Stimulated activated naive CD8-positive, alpha-beta T cell treated with anti-CD3 and anti-CD28 coated beads, Interleukin-15, Interleukin-2, amounts not matched to agents 100 ng/mL and 50 ng/mL, for 24 hours (primary cell): ENCODE results near the gene ARHGAP15.

Source experiments
- H3K27ac Mint-ChIP-seq: one replicate; pipeline ENCODE4 v1.8.0; 2021; ENCODE audit warnings: mild to moderate bottlenecking, mixed read lengths
- H3K27me3 Mint-ChIP-seq: one replicate; pipeline ENCODE4 v1.8.0; 2021; ENCODE audit warnings: mixed read lengths
- H3K36me3 Mint-ChIP-seq: one replicate; pipeline ENCODE4 v1.8.0; 2021; ENCODE audit warnings: low read depth, mixed read lengths
- H3K4me1 Mint-ChIP-seq: one replicate; pipeline ENCODE4 v1.8.0; 2021; ENCODE audit warnings: low read depth, mixed read lengths
- H3K4me3 Mint-ChIP-seq: one replicate; pipeline ENCODE4 v1.8.0; 2021; ENCODE audit warnings: mild to moderate bottlenecking, mixed read lengths
- H3K9me3 Mint-ChIP-seq: one replicate; pipeline ENCODE4 v1.8.0; 2021; ENCODE audit warnings: mixed read lengths

The ARHGAP15 gene

DNA sequence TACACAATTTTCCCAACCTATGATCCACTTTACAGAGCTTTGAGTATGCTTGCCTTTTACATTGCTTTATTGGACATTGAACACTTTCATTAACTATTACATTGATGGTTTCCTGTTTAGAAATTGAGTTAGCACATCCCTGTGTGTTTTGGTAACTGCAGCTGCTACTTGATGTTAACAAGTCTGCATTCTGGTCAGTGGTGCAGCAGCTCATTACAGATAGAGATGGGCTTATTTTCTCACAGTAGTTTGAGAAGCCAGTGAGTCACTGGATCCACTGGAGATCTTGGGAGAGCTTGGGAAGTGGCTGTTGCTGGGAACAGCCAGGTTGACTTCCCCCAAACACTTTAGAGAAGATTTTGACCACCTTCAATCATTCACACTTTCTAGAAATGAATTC, 150.5 kb downstream of the ARHGAP15 start:
- Mint-ChIP-seq H3K9me3 (no peaks in the 10 kb centered on the region), H3K4me3 (no peak overlapping the region), H3K27me3 (no peaks in the 10 kb centered on the region), H3K27ac (no peak overlapping the region), H3K36me3 (peaks cover 13% of the 10 kb centered on the region), H3K4me1 (peaks cover 39% of the 10 kb centered on the region)

DNA sequence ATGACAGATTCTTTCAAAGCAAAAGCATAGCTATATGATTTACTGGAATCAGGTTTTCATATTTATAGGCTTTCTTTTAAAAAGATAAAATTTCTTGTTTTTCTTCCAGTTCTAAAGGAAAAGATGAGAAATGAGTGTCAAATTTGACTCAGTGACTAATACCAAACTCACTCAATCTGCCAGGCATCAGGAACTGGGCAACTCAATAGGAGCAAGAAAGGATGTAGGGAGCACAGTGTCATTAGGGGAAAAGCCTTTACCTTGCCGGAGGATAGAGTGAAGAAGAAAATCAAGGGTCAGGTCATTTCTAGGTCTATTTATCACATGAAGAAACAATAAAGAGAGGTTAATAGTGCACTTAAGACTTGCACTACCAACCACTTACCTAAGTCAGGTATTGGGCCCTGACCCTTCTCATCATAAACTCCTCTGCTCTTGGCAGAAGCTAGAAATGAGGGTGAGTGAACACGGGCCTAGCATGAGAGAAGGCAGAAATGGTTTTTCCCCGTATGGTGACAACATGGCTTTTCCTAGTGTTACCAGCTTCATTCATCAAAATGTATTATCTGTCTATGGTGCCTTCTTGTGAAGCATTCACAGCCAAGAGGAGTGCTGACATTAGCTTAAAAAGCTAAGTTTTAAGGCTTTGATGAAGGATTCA, 151.0 kb downstream of the ARHGAP15 start:
- H3K27ac Mint-ChIP-seq: peak overlapping the region; percentile 21
- H3K4me3 Mint-ChIP-seq: no peak overlapping the region
- no peaks in the 10 kb centered on the region for H3K9me3 Mint-ChIP-seq
- peaks cover 39% of the 10 kb centered on the region for H3K4me1 Mint-ChIP-seq
- H3K36me3 Mint-ChIP-seq: peaks cover 13% of the 10 kb centered on the region
- H3K27me3 Mint-ChIP-seq: no peaks in the 10 kb centered on the region

DNA sequence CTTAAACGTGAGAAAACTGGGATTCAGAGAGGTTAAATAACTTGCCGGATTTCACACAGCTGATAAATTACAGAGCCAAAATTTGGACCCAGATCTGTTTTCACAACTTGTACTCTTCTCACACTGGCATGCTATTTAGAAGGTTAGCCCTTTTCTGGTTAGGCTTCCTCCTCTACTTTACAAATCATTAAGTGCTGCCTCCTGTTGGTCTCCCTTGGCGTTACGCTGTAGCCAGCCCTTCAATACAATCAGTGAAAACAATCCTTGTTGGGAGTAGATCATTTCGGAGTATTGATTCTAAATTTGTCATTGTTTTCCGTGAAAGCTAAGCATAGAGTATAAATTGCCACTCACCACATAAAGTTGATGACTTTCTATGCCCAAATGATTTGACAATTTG, 153.5 kb downstream of the ARHGAP15 start:
- Mint-ChIP-seq H3K27ac (no peak overlapping the region), H3K4me3 (no peak overlapping the region), H3K36me3 (peaks cover 9% of the 10 kb centered on the region), H3K27me3 (no peaks in the 10 kb centered on the region), H3K4me1 (peaks cover 25% of the 10 kb centered on the region), H3K9me3 (no peaks in the 10 kb centered on the region)

DNA sequence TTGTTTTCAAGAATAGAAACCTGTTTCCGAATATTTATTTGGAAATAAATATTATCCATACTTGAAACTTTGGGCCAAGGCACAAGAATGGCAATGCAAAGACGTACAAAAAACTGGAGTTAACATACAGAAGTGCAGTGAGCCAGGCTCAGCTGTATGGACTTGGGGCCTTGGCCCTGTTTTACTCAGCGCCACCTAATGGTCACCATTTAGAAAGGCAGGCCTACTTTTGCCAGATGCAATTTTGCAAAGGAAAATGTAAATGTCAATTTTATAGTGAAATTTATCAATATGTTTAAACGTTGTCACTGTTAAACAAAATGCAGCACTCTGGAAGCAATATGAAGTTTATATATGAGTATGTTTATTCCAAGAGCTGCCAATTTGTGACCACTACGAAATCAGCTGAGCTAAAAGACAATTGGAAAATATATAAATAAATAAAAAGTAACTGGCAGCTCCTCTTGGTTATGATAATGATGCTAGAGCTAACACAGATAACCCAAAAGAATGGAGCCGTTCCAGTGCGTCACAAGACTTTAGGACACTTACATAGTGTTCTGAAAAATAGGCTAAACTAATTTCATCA, 155.0 kb downstream of the ARHGAP15 start:
- no peak overlapping the region for H3K4me3 Mint-ChIP-seq
- peaks cover 25% of the 10 kb centered on the region for H3K4me1 Mint-ChIP-seq
- no peaks in the 10 kb centered on the region for H3K9me3 Mint-ChIP-seq
- no peak overlapping the region for H3K27ac Mint-ChIP-seq
- peaks cover 12% of the 10 kb centered on the region for H3K36me3 Mint-ChIP-seq
- no peaks in the 10 kb centered on the region for H3K27me3 Mint-ChIP-seq

DNA sequence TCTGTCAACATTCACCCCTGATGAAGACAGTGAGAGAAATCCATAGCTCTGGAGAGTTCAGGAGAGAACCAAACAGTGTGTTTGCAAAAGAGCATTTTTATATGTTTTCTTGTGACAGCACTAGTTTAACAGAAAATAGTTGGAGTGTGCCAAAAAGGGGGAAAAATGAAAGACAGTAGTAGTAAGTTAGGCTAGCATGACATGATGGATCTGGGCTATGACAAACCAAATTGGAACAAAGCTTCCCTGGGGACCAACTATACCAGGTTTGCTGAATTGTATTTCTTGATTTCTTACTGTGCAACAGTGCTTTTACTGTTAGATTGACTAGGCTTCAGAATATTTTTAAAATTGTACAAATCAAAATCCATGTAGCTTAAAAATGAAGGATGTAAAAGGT, 159.8 kb downstream of the ARHGAP15 start:
- Mint-ChIP-seq H3K4me3 (no peak overlapping the region), H3K36me3 (peaks cover 7% of the 10 kb centered on the region), H3K4me1 (peaks cover 14% of the 10 kb centered on the region), H3K27ac (no peak overlapping the region), H3K9me3 (no peaks in the 10 kb centered on the region), H3K27me3 (no peaks in the 10 kb centered on the region)

DNA sequence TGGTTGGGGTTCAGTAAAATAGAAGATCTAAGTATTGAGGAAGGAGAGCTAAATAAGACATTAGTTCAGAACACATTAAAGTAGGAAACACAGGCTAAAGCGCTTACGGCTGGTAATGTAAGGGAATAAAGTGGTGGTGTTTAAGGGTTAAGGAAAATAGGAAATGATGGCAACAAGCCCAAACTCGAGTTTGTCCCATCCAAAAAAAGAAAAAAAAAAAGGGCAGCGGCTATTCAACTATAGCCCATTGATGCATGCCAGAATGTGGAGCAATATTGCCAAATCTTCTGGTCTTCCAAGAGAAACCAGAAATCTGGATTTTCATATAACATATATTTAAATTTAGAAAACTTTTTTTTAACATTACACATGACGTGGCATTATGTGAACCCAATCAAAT, 161.0 kb downstream of the ARHGAP15 start:
- H3K4me1 Mint-ChIP-seq: peaks cover 14% of the 10 kb centered on the region
- no peak overlapping the region for H3K4me3 Mint-ChIP-seq
- no peaks in the 10 kb centered on the region for H3K9me3 Mint-ChIP-seq
- no peaks in the 10 kb centered on the region for H3K27me3 Mint-ChIP-seq
- peaks cover 8% of the 10 kb centered on the region for H3K36me3 Mint-ChIP-seq
- no peak overlapping the region for H3K27ac Mint-ChIP-seq

DNA sequence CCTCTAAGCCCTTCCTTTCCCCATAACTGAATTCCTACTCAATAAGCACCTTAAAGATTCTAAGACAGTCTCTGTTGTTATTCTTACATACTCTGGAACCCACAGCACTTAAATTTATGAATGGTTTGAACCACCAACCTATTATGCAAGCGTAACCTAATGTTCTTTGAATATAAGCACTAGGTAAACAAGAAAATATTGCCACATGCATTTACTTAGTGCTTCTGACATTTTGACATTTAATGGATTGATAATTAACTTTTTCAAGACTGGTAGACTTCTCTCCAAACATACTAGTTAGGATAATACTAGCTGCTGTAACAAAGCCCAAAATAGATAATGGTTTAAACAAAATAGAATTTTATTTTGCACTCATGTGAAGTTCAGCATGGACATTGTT, 164.8 kb downstream of the ARHGAP15 start:
- H3K4me1 Mint-ChIP-seq: peaks cover 18% of the 10 kb centered on the region
- H3K27me3 Mint-ChIP-seq: no peaks in the 10 kb centered on the region
- no peaks in the 10 kb centered on the region for H3K9me3 Mint-ChIP-seq
- peaks cover 4% of the 10 kb centered on the region for H3K36me3 Mint-ChIP-seq
- no peak overlapping the region for H3K4me3 Mint-ChIP-seq
- H3K27ac Mint-ChIP-seq: no peak overlapping the region

DNA sequence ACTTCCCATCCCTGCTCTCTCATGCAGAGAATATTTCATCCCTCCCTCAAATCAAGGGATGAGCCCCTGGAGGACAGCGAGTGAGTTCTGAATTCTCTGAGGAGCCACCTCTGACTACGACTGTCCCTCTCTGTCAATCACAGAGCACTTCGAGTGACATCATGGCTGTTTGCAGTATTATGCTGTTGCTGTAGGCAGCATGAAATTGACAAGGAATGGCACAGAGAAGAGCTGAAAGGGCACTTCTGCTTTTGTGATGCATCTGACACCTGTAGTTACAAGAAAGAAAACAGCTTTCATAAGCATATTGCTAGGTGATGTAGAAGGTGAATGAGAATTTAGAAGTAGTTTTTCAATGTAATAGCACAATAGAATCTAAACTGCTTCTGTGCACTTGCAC, 166.9 kb downstream of the ARHGAP15 start:
- H3K9me3 Mint-ChIP-seq: no peaks in the 10 kb centered on the region
- H3K4me3 Mint-ChIP-seq: no peak overlapping the region
- no peak overlapping the region for H3K27ac Mint-ChIP-seq
- H3K27me3 Mint-ChIP-seq: no peaks in the 10 kb centered on the region
- peaks cover 4% of the 10 kb centered on the region for H3K36me3 Mint-ChIP-seq
- peaks cover 17% of the 10 kb centered on the region for H3K4me1 Mint-ChIP-seq

DNA sequence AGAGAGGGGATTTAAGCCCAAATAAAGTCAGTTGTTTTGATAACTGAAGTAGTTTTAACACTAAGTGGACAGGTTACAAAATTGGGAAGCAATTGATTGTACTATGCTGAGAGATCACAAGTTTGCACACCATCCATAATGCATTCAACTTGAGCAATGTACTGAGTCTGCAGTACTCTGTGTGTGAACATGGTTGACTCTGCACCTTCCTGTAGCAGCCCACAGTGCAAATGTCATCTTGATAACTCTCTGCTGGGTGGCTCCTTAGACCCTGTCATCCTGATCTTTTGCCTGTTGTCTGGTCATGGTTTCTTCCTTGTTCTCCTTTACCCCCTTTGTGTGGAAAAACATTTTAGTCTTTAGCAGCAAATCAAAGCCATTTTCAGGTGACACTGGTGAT, 168.0 kb downstream of the ARHGAP15 start:
- peaks cover 3% of the 10 kb centered on the region for H3K9me3 Mint-ChIP-seq
- H3K27me3 Mint-ChIP-seq: no peaks in the 10 kb centered on the region
- peaks cover 17% of the 10 kb centered on the region for H3K4me1 Mint-ChIP-seq
- no peak overlapping the region for H3K27ac Mint-ChIP-seq
- H3K36me3 Mint-ChIP-seq: peaks cover 4% of the 10 kb centered on the region
- H3K4me3 Mint-ChIP-seq: no peak overlapping the region

DNA sequence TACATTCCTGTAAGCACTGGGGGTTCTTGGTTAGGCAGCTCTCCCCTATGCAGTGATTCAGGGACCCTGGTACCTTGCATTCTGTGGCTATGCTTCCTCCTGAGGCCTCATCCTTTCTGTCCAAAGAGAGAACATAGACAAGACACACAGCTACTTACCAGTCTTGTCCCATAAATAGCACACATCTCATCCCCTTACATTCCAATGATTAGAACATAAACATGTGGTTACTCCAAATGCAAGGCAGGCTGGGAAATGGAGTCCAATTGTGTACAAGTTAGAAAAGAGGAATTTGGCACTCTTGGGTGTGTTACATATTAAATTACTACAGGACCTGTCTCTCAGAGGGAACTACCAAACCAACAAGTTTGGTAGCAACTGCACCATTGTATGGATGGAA, 171.3 kb downstream of the ARHGAP15 start:
- Mint-ChIP-seq H3K4me3 (no peak overlapping the region), H3K27me3 (no peaks in the 10 kb centered on the region), H3K36me3 (peaks cover 9% of the 10 kb centered on the region), H3K4me1 (peaks cover 12% of the 10 kb centered on the region), H3K9me3 (peaks cover 6% of the 10 kb centered on the region), H3K27ac (no peak overlapping the region)

DNA sequence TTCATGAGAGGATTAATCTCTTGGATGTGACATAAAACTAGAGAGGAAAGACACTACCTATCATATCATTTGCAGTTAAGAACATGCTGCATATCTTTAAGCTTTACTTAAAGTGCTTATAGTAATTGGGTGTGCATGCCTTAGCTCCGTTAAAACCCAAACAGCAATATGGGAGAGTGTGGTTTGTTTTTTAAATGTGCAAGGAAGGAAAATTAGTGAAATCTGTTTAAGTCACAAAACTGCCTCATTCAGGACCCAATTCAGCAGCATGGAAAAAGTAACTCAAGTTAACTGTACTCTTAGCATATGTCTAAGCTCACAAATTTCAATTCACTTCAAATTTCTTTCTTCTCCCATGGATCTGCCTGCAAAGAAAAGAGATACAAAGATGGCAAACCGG, 182.2 kb downstream of the ARHGAP15 start:
- no peak overlapping the region for H3K27ac Mint-ChIP-seq
- H3K27me3 Mint-ChIP-seq: no peaks in the 10 kb centered on the region
- H3K9me3 Mint-ChIP-seq: no peaks in the 10 kb centered on the region
- peaks cover 4% of the 10 kb centered on the region for H3K36me3 Mint-ChIP-seq
- H3K4me1 Mint-ChIP-seq: peaks cover 9% of the 10 kb centered on the region
- no peak overlapping the region for H3K4me3 Mint-ChIP-seq

DNA sequence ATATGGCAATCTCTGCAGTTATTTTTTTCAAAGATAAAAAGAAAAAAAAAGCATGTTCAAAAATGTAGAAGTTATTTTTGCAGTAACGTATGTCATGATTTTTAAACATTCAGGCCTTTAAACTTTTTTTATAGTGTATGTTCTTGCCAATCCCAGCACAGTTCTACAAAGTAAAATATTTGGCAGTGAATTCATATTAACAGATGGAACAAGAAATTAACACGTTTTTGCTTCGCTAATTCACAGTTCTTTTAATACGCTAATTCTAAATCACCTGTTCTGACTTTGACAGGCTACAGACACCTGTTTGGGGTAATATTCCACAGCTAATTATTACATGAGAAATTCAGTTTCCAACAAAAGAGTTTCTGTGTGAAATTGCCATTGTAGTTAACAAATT, 183.2 kb downstream of the ARHGAP15 start:
- H3K4me3 Mint-ChIP-seq: no peak overlapping the region
- peaks cover 4% of the 10 kb centered on the region for H3K4me1 Mint-ChIP-seq
- no peak overlapping the region for H3K27ac Mint-ChIP-seq
- no peaks in the 10 kb centered on the region for H3K27me3 Mint-ChIP-seq
- no peaks in the 10 kb centered on the region for H3K9me3 Mint-ChIP-seq
- H3K36me3 Mint-ChIP-seq: peaks cover under 1% of the 10 kb centered on the region

DNA sequence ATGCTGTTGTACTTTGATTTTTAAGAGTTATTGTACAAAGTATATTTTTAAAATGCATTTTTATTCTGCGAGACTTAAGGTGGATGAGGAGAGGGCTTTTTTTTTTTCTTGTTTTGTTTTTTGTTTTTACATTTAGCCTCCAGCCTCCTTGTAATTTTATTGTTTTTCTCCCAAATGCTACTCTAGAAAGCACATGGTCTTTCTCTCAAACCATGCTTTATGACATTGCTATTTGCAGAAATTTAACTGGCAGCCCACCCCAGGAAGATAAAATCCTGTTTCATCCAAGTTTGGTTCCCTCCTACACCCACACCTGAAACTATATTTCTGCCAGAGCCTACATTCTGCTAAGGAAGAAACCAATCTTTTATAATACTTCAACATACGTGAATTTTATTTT, 184.6 kb downstream of the ARHGAP15 start:
- Mint-ChIP-seq H3K27ac (no peak overlapping the region), H3K4me1 (peaks cover 4% of the 10 kb centered on the region), H3K36me3 (peaks cover 11% of the 10 kb centered on the region), H3K4me3 (no peak overlapping the region), H3K27me3 (no peaks in the 10 kb centered on the region), H3K9me3 (no peaks in the 10 kb centered on the region)

DNA sequence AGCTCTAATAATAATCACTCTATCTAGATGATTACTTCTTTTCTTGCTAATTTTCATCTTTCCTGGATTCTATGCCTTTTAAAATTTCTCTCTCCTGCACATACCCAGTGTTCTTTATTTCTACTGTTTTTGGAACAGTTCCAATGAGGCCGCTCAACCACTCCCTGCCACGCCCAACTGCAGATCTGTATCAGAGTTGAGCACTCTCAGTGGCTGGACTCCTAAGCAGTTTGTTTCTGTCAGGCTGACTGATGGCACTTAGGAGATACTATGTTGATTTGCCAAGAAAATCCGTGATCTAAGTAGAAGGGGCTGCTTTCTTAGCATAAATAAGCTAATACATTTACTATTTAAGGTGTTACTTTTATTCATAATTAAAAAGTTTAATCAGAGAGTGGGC, 192.8 kb downstream of the ARHGAP15 start:
- H3K4me1 Mint-ChIP-seq: peaks cover 25% of the 10 kb centered on the region
- H3K4me3 Mint-ChIP-seq: no peak overlapping the region
- no peaks in the 10 kb centered on the region for H3K27me3 Mint-ChIP-seq
- H3K36me3 Mint-ChIP-seq: peaks cover 30% of the 10 kb centered on the region
- H3K9me3 Mint-ChIP-seq: no peaks in the 10 kb centered on the region
- H3K27ac Mint-ChIP-seq: no peak overlapping the region

DNA sequence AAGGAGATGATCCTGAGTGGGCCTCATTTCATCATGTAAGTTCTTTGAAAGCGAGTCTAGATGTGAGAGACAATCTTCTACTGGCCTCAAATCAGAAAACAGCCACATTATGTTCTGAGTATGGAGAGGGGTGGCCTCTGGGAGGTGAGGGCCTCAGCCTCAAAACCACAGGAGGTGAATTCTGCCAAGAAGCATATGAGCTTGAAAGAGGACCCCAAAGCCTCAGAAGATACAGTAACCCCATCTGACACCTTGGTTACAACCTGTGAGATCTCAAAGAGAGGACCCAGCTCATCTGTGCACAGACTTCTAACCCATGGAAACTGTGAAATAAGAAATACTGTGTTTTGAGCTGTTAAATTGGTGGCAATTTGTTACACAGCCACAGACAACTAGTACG, 200.1 kb downstream of the ARHGAP15 start:
- H3K9me3 Mint-ChIP-seq: no peaks in the 10 kb centered on the region

DNA sequence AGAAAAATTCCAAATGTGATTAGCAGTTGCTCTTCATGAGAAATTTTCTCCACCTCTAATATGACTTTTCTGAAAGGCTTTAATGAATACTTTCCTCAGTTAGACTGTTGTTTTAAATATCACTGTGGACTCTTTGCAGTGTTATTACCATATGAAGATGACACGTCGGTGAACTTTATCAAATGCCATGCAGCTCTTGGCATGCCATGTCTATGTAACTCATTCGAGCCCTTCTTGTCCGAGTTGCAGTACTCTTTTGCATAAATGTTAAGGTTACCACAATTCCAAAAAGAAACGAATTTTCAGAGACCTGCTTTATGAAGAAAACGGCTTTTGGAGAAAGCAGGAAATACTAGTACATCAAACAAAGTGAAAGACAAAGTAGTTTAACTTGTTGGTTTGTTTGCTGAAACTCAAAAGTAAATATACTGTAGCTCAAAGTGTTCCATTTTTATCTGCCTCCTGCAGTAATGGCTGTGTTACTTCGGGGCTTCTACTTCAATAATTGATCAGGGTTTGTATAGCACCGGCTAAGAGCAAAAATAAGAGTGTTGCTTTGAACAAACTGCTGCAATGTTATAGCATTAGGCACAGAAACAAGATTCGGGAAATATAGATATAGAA, 204.1 kb downstream of the ARHGAP15 start:
- Mint-ChIP-seq H3K27me3 (no peaks in the 10 kb centered on the region), H3K4me3 (no peak overlapping the region), H3K27ac (no peak overlapping the region), H3K9me3 (no peaks in the 10 kb centered on the region), H3K4me1 (peaks cover 52% of the 10 kb centered on the region), H3K36me3 (no peaks in the 10 kb centered on the region)

More for the DNA sequence above, 200.1 kb downstream of the ARHGAP15 start:
- Mint-ChIP-seq H3K27me3 (no peaks in the 10 kb centered on the region), H3K27ac (no peak overlapping the region), H3K4me3 (no peak overlapping the region), H3K4me1 (peaks cover 73% of the 10 kb centered on the region), H3K36me3 (peaks cover 12% of the 10 kb centered on the region)
